Measurements from ENCODE around the gene PLA2G4E.

- no peak for TF ChIP-seq CTCF (IDR thresholded peaks at IDR 0.05)
- no peak for TF ChIP-seq EP300 (IDR thresholded peaks at IDR 0.05)
- TF ChIP-seq POLR2A (IDR thresholded peaks at IDR 0.05) = no peak
- no peak for TF ChIP-seq POLR2AphosphoS5 (IDR thresholded peaks at IDR 0.05)
These were observed 10.4 kb downstream of the PLA2G4E start for GRCh38 chr15:42010434-42010833.
